MCF 10A (cell line): Measurements from ENCODE around the gene GMDS. TPM values are rescaled to one million over a fixed set of nuclear protein-coding genes. Genes with fewer than 3 reads are reported as not detected.

Experiments
- BruUV-seq: library from RNA; stranded (reverse); fragments of 400-500 nt; replicated peaks from 2 replicates; lab custom pipeline; 2021; lab: Mats Ljungman, UMichigan
- CTCF ChIA-PET: fragments of 300-600 bp; sonication (Branson Sonifier 250); formaldehyde crosslinking; extraction: SDS; loops from one replicate; lab custom pipeline; 2021; ENCODE audit warnings: antibody characterized with exemption, inconsistent platforms; lab: Yijun Ruan, JAX
- POLR2A ChIA-PET: fragments of 300-600, 350-650 bp; sonication (Branson Sonifier 250); formaldehyde crosslinking; extraction: SDS; loops from one replicate; lab custom pipeline; 2020; ENCODE audit warnings: antibody characterized with exemption, inconsistent platforms; lab: Yijun Ruan, JAX
- DNase-seq: peaks from one replicate; pipeline ENCODE4 v3.0.0-alpha.2; 2018; ENCODE audit not compliant: unreplicated experiment
- H3K27ac Mint-ChIP-seq: one replicate; pipeline ENCODE4 v1.8.0; 2022; ENCODE audit warnings: mild to moderate bottlenecking, low read depth, mixed read lengths; ENCODE audit not compliant: unreplicated experiment
- H3K27me3 Mint-ChIP-seq: one replicate; pipeline ENCODE4 v1.8.0; 2022; ENCODE audit warnings: mixed read lengths; ENCODE audit not compliant: insufficient read depth, unreplicated experiment
- H3K36me3 Mint-ChIP-seq: one replicate; pipeline ENCODE4 v1.8.0; 2022; ENCODE audit warnings: mild to moderate bottlenecking, moderate library complexity, mixed read lengths; ENCODE audit not compliant: insufficient read depth, unreplicated experiment
- H3K4me1 Mint-ChIP-seq: one replicate; pipeline ENCODE4 v1.8.0; 2022; ENCODE audit warnings: mixed read lengths; ENCODE audit not compliant: insufficient read depth, unreplicated experiment
- H3K4me3 Mint-ChIP-seq: one replicate; pipeline ENCODE4 v1.8.0; 2022; ENCODE audit warnings: mild to moderate bottlenecking, moderate library complexity, mixed read lengths; ENCODE audit not compliant: unreplicated experiment
- H3K9me3 Mint-ChIP-seq: one replicate; pipeline ENCODE4 v1.8.0; 2022; ENCODE audit warnings: mixed read lengths; ENCODE audit not compliant: unreplicated experiment
- intact Hi-C: fragments of 100-400 bp; cut with micrococcal nuclease; formaldehyde crosslinking; loops from 2 replicates; pipeline ENCODE4 v1.14.1; 2022
- total RNA-seq: library from RNA; stranded (reverse); gene quantifications from 2 replicates; pipeline ENCODE4 v1.2.3, GENCODE V29; 2022
- TF ChIP-seq, protein P1 (sequence below): fragments of 200-600 bp; IDR thresholded peaks from one replicate; pipeline ENCODE4 v1.8.0; 2022; ENCODE audit warnings: antibody characterized with exemption, mild to moderate bottlenecking; ENCODE audit not compliant: unreplicated experiment

GMDS gene
- total RNA-seq, 1 experiment from 2014 or later = 24.9 TPM

DNA sequence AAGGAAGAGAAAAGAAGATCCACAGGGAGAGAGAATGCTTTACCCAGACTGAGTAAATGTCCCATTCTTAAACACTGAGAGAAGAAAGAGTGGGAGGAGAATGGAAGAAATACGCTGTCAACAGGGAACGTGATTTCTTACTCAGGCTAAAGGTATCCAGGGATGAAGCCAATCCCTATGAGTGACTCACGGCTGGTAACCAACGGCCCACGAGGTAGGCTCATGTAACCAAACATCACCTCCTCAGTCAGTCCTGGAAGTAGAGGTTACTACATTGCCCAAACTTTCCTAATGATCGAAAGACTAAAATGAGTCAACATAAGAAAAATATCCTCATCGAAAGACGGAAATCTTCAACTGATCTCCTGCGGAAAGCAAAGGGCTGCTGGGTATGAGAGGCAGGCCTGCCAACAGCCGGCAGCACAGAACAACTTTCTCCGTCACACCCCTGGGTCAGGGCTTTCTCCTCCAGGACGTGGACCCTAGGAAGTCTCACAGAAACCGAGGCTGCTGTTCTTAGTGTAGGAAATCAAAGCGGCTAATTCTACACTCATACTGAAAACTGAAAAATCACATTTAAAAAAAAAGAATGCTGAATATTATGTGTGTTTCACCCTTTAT lies 292.6 kb downstream of the GMDS start:
- Mint-ChIP-seq H3K9me3 (no peaks in the 10 kb centered on the region), H3K4me3 (peak overlapping the region; percentile 68), H3K4me1 (peaks cover 18% of the 10 kb centered on the region), H3K27ac (peak overlapping the region; percentile 100), H3K36me3 (peaks cover 6% of the 10 kb centered on the region), H3K27me3 (no peaks in the 10 kb centered on the region)
- BruUV-seq = no TSS peak
- DNase-seq = peak; percentile 98
- intact Hi-C loops = loop anchor here (2.0 to 5.0 kb wide), 5 partner anchors 34 to 682 kb away; no protein-coding TSS in a partner anchor
- TF ChIP-seq, protein P1, sequence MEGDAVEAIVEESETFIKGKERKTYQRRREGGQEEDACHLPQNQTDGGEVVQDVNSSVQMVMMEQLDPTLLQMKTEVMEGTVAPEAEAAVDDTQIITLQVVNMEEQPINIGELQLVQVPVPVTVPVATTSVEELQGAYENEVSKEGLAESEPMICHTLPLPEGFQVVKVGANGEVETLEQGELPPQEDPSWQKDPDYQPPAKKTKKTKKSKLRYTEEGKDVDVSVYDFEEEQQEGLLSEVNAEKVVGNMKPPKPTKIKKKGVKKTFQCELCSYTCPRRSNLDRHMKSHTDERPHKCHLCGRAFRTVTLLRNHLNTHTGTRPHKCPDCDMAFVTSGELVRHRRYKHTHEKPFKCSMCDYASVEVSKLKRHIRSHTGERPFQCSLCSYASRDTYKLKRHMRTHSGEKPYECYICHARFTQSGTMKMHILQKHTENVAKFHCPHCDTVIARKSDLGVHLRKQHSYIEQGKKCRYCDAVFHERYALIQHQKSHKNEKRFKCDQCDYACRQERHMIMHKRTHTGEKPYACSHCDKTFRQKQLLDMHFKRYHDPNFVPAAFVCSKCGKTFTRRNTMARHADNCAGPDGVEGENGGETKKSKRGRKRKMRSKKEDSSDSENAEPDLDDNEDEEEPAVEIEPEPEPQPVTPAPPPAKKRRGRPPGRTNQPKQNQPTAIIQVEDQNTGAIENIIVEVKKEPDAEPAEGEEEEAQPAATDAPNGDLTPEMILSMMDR = no peak
- ChIA-PET CTCF (interaction anchor here (0.5 to 1.4 kb wide), 3 partner anchors 9 to 266 kb away, joined by 3 read pairs; no protein-coding TSS in a partner anchor), POLR2A (interaction anchor here (1.3 to 1.6 kb wide), 2 partner anchors 35 to 341 kb away, joined by 4 to 7 read pairs; no protein-coding TSS in a partner anchor)

DNA sequence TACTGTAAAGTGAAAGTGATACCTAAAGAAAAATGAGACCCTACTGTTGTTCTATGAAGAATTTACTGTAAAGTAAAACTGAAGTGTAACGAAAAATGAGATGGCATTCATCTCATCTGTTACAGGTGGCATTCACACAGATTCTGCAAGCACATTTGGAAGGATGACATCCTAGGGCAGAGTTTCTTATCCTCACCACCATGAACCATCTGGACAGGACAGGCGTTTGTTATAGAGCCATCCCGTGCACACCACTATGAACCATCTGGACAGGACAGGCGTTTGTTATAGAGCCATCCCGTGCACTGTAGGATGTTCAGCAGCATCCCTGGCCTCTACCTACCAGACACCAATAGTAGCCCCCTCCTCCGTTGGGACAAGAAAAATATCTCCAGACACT lies 294.8 kb downstream of the GMDS start:
- H3K36me3 Mint-ChIP-seq = peaks cover 13% of the 10 kb centered on the region
- TF ChIP-seq, protein P1 = no peak
- no peak overlapping the region for H3K27ac Mint-ChIP-seq
- H3K4me1 Mint-ChIP-seq = peaks cover 18% of the 10 kb centered on the region
- DNase-seq = no peak
- intact Hi-C loops = loop anchor here (5.0 kb wide), 1 partner anchor 247 kb away; no protein-coding TSS in a partner anchor
- no TSS peak for BruUV-seq
- ChIA-PET CTCF (interaction anchor here (0.6 kb wide), 1 partner anchor 800 kb away, joined by 4 read pairs; no protein-coding TSS in a partner anchor), POLR2A (interaction anchor here (0.8 kb wide), 1 partner anchor 296 kb away, joined by 3 read pairs; no protein-coding TSS in a partner anchor)
- no peak overlapping the region for H3K4me3 Mint-ChIP-seq
- no peaks in the 10 kb centered on the region for H3K9me3 Mint-ChIP-seq
- H3K27me3 Mint-ChIP-seq = no peaks in the 10 kb centered on the region

DNA sequence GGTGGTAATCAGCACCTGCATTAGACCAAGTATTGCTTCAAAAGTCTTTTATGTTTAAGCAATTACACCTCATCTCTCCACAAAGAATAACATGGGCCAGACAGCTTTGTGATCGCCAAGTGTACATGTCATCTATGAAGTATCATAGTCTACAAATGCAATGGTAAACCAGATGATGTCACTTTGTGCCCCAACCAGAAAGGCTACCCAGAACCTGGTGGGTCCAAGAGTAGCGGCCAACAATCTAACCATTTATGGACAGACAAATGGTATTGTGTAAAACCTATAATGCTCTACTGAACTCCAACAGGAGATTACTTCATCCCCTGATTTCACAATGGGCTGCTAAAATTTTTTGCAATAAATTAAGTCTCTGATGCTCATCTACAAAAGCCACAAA lies 295.9 kb downstream of the GMDS start:
- Mint-ChIP-seq H3K4me1 (peaks cover 18% of the 10 kb centered on the region), H3K27ac (no peak overlapping the region), H3K4me3 (no peak overlapping the region), H3K9me3 (no peaks in the 10 kb centered on the region), H3K27me3 (no peaks in the 10 kb centered on the region), H3K36me3 (peaks cover 19% of the 10 kb centered on the region)
- intact Hi-C loops = no loop called here
- peak; percentile 75 for DNase-seq
- TF ChIP-seq, protein P1 = no peak
- no TSS peak for BruUV-seq
- ChIA-PET POLR2A (interaction anchor here (1.4 kb wide), 1 partner anchor 220 kb away, joined by 3 read pairs; no protein-coding TSS in a partner anchor), CTCF (interaction anchor here (0.6 to 1.1 kb wide), 4 partner anchors 36 to 465 kb away, joined by 3 to 4 read pairs (median 3); no protein-coding TSS in a partner anchor)

DNA sequence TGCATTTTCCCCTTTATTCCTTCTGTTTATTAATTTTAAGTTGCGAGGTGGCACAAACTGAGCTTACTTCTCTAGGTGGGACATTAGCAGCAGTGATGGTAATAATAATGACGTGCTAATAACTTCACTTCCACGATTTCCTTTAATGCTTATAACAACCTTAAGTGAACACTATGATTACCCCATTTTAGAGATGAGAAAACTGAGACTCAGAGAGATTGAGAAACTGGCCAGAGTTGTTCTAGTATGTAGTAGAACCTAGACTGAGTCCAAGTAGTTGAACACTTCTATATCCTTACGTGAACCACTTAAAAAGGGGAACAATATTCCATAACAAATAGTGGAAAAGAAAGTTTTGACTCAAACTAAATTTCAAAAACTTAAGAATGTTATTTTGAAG lies 297.5 kb downstream of the GMDS start:
- ChIA-PET CTCF (no interaction called here), POLR2A (no interaction called here)
- no TSS peak for BruUV-seq
- no peaks in the 10 kb centered on the region for H3K9me3 Mint-ChIP-seq
- peaks cover 19% of the 10 kb centered on the region for H3K36me3 Mint-ChIP-seq
- no peak overlapping the region for H3K4me3 Mint-ChIP-seq
- no peaks in the 10 kb centered on the region for H3K27me3 Mint-ChIP-seq
- no peak for DNase-seq
- TF ChIP-seq, protein P1 = no peak
- peaks cover 14% of the 10 kb centered on the region for H3K4me1 Mint-ChIP-seq
- no peak overlapping the region for H3K27ac Mint-ChIP-seq
- intact Hi-C loops = no loop called here
